DMS153 treated with DMSO at 0.1 percent for 48 hours (cell line): ENCODE results near the gene ATF7IP2.
"Not testable (repeated sequence)": the region's sequence is repeated elsewhere in the genome, so short reads cannot be mapped to it uniquely, and the experiment has no call there.

Experiments
- DNase-seq: peaks from one replicate; lab custom pipeline; 2025; ENCODE audit not compliant: unreplicated experiment; lab: John Stamatoyannopoulos, UW

The ATF7IP2 gene

DNA sequence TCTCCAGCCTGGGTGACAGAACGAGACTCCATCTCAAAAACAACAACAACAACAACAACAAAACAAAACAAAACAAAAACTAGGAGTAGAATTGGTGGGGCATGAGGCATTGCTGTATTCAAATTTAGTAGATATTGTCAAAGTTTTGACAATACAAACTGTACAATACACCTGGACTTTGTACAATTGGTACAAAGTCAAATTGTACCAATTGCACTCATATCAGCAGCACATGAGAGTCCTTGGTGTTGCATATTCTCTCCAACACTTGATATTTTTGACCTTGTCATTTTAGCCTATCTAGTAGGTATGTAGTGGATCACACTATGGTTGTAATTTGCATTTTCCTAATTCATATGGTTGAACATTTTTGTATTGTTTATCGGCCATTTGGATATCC lies 14.3 kb upstream of the ATF7IP2 start:
- no peak for DNase-seq

DNA sequence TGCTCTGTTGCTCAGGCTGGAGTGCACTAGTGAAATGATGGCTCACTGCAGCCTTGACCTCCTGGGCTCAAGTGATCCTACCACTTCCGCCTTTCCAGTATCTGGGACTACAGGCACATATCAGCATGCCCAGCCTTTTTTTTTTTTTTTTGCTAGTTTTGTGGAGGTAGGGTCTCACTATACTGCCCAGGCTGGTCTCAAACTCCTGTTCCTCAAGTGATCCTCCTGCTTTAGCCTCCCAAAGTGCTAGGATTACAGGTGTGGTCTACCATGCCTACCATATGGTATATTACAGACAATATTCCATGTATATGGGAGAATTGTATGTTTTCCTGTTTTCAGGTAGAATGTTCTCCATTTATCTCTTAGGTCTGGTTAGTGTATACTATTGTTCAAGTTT lies 12.3 kb upstream of the ATF7IP2 start:
- DNase-seq = no peak

DNA sequence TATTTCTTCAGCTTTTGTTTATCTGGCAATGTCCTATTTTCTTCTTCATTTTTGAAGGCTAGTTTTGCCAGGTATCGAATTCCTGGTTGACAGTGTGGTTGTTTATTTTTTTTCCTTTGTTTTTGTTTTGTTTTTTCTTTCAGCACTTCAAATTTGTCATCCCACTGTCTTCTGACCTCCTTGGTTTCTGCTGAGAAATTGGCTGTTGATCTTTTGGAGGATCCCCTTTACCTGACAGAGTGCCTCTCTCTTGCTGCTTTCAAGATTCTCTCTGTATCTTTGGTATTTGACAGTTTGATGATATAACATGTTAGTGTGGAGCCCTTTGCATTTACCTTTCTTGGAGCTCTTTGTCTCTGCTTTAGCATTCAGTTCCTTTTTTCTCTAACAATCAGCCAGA lies 9.6 kb upstream of the ATF7IP2 start:
- no peak for DNase-seq

DNA sequence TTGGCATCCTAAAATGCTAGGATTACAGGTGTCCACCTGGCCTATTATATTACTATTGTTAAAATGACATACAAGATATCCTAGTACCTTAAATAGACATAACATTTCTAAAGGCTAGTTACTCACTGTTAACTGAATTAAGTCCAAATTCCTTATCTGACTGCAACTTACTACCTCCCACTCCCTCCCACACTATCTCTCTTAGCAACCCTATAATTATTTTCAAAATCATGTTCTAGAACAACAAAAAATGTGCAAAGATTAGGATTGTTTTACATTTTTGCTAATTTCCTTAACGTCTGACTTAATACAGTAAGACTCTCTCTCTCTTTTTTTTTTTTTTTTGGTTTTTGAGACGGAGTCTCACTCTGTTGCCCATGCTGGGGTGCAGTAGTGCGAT lies 2.2 kb upstream of the ATF7IP2 start:
- no peak for DNase-seq

DNA sequence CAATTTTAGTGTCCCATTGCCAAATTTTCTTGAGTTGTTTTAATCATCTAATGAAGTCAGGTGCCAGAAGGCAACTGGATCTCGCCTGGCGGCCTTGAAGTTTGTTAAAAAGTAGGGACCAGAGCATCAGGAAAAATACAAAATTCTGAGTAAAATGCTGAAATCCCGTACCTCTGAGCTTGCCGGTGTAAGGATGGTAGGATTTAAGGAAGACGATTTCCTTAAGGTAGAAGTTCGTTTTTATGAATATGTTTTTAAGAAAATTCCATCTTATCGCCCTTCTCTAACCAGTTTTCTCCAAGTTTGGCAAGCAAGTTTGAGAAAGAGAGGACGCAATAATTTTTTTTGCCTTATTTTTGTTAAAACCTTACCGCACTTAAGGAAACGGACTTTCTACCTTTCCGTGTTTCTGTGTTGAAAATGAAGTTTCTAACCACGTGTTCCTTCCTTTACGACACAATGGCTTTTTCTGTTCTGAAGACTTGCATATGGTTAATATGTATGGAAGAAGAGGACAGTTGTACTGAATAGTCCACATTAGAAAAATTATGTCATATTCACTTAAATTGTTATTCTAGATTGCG lies 748 bp downstream of the ATF7IP2 start:
- no peak for DNase-seq

DNA sequence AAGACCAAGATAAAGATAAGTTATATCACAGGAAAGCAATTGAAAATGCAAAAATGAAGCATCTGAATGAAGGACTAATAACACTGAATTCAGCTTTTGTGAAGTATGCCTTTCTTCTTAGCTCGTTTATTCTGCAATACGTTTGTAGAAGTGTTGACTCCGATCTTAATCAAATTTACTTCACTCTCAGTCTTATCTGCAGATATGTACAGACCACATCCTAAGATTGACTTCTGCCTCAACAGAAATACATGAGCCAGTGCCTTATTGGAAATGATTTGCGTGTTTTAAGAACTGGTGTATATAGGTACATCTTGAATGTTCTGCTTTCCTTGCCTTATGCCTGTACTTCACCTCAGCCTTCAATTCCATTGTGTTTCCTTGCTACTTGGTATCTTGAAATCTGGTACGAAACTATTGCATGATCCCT lies 1.3 kb downstream of the ATF7IP2 start:
- no peak for DNase-seq

DNA sequence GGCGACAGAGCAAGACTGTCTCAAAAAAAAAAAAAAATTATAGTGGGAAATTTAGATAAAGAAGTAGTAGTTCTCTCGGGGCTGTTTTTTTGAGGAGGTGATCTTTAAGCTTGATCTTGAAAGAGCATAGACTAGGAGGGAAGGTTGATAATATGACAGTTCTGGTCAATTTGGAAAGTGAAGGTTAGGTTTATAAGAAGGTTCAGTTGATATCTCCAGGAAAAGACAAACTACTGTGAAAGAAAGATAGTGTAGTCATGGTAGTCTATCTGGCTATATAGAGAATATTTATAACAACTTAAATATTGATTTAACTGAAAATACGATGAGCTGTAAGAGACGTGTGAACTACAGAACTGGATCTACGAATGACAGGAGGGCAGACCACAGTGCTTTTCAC lies 3.1 kb downstream of the ATF7IP2 start:
- DNase-seq = no peak

DNA sequence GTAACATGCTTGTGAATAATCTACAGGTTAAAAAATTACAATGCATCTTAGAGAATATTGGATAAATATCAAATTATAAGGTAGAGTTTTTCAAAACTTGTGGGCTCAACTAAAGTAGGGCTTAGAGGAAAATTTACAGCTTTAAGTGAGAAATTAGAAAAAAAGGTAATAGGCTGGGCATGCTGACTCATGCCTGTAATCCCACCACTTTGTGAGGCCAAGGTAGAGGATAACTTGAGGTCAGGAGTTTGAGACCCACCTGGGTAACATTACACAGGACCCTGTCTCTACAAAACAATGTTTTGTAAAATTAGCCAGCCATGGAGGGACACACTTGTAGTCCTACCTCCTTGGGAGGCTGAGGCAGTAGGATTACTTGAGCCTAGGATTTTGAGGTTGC lies 4.5 kb downstream of the ATF7IP2 start:
- no peak for DNase-seq

DNA sequence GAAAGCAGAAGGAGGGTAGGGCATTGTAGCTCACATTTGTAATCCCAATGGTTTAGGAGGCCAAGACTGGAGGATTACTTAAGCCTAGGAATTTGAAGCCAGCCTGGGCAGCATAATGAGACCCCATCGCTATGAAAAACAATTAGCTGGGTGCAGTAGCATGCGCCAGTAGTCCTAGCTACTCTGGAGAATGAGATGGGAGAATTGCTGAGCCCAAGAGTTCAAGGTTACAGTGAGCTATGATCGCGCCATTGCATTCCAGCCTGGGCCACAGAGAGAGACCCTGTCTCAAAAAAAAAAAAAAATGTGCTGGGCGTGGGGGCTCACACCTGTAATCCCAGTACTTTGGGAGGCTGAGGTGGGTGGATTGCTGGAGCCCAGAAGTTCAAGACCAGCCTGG lies 5.0 kb downstream of the ATF7IP2 start:
- no peak for DNase-seq

DNA sequence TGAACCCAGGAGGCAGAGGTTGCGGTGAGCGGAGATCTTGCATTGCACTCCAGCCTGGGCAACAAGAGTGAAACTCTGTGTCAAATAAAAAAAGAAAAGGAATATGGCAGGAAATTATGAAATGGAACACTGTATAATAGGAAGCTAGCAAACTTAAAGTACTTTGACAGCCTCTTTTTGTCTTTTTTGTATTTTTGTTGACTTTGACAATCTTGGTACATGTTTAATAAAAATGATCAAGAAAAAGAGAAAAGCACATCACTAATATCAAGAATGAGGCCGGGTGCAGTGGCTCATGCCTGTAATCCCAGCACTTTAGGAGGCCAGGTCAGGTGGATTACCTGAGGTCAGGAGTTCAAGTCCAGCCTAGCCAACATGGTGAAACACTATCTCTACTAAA lies 5.5 kb downstream of the ATF7IP2 start:
- DNase-seq = no peak

DNA sequence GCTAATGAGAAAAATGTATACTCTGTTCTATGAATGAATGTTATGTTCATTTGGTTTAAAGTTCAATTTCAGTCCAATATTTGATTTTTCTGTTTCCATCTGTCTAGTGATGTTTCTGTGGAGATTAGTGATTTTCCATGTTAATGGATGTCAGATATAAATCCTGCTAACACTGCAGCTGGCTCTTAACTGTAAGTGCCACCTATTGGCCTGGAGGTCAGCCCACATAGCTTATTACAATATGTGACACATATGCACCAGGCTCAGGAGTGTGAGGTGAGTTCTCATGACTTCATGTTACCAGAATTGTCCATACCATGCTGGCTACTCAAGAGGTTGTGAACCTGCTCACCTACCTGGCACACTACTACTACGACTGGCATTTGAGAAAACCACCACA lies 17.1 kb downstream of the ATF7IP2 start:
- DNase-seq = no peak

DNA sequence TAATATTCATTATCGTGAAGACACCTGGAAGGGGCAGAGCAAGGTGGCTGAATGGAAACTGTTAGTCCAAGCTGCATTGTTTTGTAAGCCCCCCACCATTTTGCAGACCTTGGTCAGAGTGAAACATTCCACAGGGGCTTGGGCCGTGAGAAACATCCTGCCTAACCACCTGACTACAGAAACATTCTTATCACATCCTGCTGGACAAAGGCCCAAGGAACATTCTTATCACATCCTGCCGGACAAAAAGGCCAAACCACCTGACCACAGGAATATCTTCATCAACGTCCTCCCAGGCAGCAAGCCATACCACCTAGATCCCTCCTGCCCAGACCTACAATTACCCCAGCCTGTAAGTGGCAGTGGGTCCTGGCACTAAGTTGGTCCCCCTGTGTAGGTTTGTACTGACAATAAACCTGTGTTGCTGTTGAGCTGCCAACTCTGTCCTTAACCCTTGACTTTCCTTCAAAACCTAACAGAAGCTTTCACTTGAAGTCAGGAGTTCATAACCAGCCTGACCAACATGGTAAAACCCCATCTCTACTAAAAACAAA lies 19.6 kb downstream of the ATF7IP2 start:
- DNase-seq = no peak

DNA sequence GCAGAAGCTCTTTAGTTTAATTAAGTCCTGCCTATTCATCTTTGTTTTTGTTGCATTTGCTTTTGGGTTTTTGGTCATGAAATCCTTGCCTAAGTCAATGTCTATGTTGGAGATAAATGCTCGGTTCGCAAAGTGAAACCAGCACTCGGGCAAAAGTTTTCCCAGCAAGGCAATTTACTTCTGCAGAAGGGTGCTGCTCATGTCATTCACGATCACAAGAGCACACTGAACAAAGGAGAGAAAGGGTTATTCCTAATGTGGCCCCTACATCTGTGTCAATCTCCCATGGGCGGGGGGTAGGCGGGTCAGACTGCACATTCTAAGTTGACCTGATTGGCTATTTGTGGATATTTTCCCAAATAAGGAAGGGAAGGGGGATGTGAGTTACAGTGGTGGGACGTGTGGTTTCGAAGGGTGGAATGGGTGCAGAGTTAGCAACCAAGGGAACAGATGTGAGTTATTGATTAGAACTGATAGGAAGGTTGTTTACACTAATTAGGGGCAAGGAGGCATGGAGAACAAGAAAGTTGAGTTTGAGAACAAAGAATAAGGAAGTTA lies 23.0 kb downstream of the ATF7IP2 start:
- no peak for DNase-seq

DNA sequence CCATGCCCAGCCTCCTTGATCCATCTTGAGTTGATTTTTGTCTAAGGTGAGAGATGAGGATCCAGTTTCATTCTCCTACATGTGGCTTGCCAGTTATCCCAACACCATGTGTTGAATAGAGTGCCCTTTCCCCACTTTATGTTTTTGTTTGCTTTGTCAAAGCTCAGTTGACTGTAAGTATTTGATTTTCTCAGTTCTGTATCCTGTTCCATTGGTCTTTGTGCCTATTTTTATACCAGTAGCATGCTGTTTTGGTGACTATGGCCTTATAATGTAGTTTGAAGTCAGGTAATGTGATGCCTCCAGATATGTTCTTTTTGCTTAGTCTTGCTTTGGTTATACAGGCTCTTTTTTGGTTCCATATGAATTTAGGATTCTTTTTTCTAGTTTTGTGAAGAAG lies 23.9 kb downstream of the ATF7IP2 start:
- not testable (repeated sequence) for DNase-seq

DNA sequence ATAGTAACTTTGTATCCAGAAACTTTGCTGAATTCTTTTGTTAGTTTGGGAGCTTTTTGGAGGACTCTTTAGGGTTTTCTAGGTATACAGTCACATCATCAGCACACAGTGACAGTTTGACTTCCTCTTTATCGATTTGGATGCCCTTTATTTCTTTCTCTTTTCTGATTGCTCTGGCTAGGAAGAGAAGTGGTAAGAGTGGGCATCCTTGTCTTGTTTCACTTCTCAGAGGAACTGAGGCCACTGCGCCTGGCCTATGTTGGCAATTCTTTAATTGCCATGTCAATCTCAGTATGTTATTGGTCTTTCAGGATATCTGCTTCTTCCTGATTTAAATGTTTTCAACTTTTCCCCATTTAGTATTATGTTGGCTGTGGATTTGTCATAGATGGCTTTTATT lies 24.6 kb downstream of the ATF7IP2 start:
- DNase-seq = no peak

DNA sequence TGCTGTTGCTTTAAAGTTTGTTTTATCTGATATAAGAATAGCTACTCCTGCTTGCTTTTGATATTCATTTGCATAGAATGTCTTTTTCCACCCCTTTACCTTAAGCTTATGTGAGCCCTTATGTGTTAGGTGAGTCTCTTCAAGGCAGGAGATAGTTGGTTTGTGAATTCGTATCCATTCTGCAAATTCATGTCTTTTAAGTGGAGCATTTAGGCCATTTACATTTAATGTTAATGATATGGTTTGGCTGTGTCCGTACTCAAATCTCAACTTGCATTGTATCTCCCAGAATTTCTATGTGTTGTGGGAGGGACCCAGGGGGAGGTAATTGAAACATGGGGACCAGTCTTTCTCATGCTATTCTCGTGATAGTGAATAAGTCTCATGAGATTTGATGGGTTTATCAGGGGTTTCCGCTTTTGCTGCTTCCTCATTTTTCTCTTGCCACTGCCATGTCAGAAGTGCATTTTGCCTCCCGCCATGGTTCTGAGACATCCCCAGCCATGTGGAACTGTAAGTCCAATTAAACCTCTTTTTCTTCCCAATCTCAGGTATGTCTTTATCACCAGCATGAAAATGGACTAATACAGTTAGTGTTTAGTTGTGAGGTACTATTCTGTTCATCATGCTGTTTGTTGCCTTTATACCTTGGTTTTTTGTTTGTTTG lies 27.2 kb downstream of the ATF7IP2 start:
- DNase-seq = no peak

DNA sequence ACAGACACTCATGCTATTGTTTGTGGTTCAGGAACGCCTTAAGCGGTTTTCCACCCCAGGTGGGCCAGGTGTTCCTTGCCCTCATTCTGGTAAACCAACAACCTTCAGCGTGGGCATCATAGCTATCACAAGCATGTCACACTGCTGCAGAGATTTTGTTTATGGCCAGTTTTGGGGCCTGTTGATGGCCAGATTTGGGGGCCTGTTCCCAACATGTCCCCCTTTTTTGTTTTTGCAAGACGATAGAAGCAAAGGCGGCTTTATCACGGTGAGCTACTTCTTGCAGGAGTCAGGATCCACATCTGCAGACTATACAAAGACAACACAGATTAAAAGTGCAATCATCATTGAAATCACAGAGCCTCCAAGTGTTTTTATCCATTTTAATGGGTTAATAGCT lies 32.3 kb downstream of the ATF7IP2 start:
- not testable (repeated sequence) for DNase-seq

DNA sequence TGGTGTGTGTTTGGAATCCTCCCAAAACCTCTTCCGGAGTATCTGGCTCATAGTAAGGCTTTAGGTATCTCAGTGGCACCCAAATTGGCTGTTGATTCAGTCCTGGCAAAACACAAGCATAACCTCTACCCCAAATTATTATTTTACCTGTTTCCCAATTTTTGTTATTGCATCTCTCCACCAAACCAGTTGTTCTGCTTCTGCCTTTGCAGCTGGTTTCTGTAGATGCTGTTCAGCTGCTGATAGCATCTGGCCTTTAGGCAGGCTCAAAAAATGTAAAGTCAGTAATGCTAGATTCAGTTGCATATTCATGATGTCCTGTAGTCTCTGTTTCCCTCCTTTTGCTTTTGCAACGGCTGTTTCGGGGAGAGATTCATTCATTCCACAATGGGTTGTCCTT lies 33.8 kb downstream of the ATF7IP2 start:
- no peak for DNase-seq

DNA sequence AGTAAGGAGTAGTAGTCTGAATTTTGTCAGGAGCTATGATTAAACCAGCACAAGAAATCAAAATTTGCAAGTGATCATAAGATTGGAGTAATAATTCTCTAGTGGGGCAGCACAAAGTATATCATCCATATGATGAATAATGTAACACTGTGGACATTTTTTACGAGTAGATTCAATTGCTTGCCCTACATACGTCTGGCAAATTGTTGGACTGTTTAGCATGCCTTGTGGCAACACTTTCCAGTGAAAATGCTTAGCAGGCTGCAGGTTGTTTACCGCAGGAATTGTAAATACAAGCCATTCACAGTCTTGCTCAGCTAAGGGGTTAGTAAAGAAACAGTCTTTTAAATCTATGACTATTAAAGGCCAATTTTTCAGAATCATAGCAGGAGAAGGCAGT lies 35.7 kb downstream of the ATF7IP2 start:
- DNase-seq = no peak

DNA sequence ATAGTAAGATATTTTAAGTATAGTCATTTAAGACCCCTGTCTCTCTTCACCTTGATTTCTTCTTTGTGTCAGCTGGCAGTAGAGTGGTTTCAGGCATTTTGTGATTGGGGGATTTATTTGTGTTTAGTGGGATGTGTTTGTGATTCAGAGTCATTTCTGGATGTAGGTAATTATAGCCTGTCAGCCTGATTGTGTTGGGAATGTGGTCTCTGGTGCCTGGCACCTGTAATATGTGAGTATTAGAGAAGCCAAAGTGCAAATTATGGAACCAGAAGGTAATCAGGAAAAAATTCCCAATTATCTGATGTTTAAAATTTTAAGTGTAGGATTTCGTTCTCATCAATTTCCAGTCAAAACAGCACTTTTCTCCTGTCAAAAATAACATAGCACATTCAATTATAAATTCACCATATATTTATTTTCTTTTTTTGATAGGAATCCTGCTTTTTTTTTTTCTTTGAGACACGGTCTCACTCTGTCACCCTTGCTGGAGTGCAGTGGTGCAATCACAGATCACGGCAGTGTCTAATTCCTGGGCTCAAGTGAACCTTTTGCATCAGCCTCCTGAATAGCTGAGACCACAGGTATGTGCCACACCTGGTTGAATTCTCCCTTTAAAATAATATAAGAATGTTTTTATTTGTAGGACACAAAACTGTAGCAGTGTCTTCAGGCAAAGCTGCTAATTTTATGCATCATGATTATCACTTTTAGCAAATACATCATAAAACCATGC lies 42.7 kb downstream of the ATF7IP2 start:
- no peak for DNase-seq

DNA sequence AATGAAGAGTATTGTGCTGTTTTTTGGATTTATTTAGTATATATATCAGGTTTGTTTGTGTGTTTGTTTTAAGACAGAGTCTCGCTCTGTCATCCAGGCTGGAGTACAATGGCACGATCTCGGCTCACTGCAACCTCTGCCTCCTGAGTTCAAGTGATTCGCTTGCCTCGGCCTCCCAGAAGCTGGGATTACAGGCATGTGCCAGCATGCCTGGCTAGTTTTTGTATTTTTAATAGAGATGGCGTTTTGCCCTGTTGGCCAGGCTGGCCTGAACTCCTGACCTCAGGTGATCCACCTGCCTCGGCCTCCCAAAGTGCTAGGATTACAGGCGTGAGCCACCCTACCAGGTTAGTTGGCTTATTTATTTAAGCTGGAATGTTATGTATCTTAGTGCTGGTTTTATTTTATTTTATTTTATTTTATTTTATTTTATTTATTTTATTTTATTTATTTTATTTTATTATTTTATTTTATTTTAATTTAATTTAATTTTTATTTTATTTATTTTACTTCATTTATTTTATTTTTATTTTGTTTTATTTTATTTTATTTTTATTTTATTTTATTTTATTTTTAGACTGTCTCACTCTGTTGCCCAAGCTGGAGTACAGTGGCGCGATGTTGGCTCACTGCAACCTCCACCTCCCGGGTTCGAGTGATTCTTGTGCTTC lies 43.6 kb downstream of the ATF7IP2 start:
- not testable (repeated sequence) for DNase-seq
